SIG-M5 treated with dmso at 0.1 percent for 504 hours (cell line): ENCODE measurements around the gene MTG2.

Experiments
- DNase-seq: peaks from one replicate; lab custom pipeline; 2025; ENCODE audit not compliant: unreplicated experiment; lab: John Stamatoyannopoulos, UW

Gene MTG2

GRCh38 chr20:62201173-62202082 is 18.6 kb downstream of the MTG2 start:
- no peak for DNase-seq

- no peak for DNase-seq
Observed at GRCh38 chr20:62202083-62202395, 19.2 kb downstream of the MTG2 start.

GRCh38 chr20:62202676-62203377 is 20.0 kb downstream of the MTG2 start:
- DNase-seq: no peak

- DNase-seq: no peak
Observed at GRCh38 chr20:62203378-62204030, 20.7 kb downstream of the MTG2 start.

- DNase-seq: no peak
Observed at GRCh38 chr20:62205618-62206387, 23.0 kb downstream of the MTG2 start.

GRCh38 chr20:62206388-62206775 is 23.6 kb downstream of the MTG2 start:
- no peak for DNase-seq

GRCh38 chr20:62208061-62208794 is 25.4 kb downstream of the MTG2 start:
- DNase-seq: no peak

- no peak for DNase-seq
Observed at GRCh38 chr20:62208795-62209755, 26.2 kb downstream of the MTG2 start.

- no peak for DNase-seq
Observed at GRCh38 chr20:62209850-62210495, 27.1 kb downstream of the MTG2 start.

- no peak for DNase-seq
Observed at GRCh38 chr20:62210496-62210855, 27.6 kb downstream of the MTG2 start.

GRCh38 chr20:62211216-62211615 is 28.4 kb downstream of the MTG2 start:
- no peak for DNase-seq

GRCh38 chr20:62211769-62212288 is 29.0 kb downstream of the MTG2 start:
- no peak for DNase-seq

GRCh38 chr20:62212299-62212698 is 29.5 kb downstream of the MTG2 start:
- no peak for DNase-seq

GRCh38 chr20:62214067-62214466 is 31.2 kb downstream of the MTG2 start:
- DNase-seq: no peak

GRCh38 chr20:62215020-62215990 is 32.5 kb downstream of the MTG2 start:
- DNase-seq: no peak

- DNase-seq: no peak
Observed at GRCh38 chr20:62215991-62216635, 33.3 kb downstream of the MTG2 start.
